ENCODE results near the gene FAM13A.
"Not testable (repeated sequence)": the region's sequence is repeated elsewhere in the genome, so short reads cannot be mapped to it uniquely, and the experiment has no call there.

FAM13A gene

DNA sequence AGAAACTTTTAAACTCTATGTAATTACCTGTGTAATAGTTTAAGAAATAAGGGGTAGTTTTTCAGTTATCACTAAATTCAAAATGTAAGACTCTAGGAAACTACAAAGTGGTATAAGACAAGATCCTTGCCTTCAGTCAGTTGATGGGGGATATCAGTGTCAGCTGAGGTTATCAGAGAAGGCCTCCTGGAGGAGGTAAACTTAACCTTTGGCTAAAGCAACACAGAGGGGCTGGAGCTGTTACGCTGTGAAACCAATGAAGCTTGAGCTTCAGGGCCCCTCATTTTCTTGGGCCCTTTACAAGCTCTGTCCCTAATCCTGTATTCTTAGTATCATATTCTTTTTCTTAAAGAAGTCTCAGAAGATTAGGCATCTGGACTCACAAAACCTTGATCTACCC lies 35.9 kb downstream of the FAM13A start:
- H3K4me3 ChIP-seq (ENCODE audit: control insufficient read depth, low read depth, low read length) = no peak overlapping the region
- TF ChIP-seq, protein P1, sequence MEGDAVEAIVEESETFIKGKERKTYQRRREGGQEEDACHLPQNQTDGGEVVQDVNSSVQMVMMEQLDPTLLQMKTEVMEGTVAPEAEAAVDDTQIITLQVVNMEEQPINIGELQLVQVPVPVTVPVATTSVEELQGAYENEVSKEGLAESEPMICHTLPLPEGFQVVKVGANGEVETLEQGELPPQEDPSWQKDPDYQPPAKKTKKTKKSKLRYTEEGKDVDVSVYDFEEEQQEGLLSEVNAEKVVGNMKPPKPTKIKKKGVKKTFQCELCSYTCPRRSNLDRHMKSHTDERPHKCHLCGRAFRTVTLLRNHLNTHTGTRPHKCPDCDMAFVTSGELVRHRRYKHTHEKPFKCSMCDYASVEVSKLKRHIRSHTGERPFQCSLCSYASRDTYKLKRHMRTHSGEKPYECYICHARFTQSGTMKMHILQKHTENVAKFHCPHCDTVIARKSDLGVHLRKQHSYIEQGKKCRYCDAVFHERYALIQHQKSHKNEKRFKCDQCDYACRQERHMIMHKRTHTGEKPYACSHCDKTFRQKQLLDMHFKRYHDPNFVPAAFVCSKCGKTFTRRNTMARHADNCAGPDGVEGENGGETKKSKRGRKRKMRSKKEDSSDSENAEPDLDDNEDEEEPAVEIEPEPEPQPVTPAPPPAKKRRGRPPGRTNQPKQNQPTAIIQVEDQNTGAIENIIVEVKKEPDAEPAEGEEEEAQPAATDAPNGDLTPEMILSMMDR (IDR thresholded peaks at IDR 0.05; ENCODE audit: control insufficient read depth, insufficient read depth, low read depth, low read length, missing control alignments) = no peak
- no peak for DNase-seq (ENCODE audit: low read depth)

DNA sequence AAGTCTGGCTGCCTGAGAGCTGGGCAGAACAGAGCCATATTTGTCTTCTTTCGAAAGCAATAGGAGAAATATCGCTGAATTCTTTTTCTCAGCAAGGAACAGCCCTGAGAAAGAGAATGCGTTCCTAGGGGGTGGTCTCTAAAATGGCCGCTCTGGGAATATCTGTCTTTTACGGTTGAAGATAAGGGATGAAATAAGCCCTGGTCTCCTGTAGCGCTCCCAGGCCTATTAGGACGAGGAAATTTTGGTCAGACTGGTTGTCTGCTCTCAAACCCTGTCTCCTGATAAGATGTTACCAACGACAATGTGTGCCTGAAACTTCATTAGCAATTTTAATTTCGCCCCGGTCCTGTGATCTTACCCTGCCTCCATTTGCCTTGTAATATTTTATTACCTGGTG lies 42.1 kb downstream of the FAM13A start:
- not testable (repeated sequence) for DNase-seq (ENCODE audit: low read depth); H3K4me3 ChIP-seq (ENCODE audit: control insufficient read depth, low read depth, low read length)

DNA sequence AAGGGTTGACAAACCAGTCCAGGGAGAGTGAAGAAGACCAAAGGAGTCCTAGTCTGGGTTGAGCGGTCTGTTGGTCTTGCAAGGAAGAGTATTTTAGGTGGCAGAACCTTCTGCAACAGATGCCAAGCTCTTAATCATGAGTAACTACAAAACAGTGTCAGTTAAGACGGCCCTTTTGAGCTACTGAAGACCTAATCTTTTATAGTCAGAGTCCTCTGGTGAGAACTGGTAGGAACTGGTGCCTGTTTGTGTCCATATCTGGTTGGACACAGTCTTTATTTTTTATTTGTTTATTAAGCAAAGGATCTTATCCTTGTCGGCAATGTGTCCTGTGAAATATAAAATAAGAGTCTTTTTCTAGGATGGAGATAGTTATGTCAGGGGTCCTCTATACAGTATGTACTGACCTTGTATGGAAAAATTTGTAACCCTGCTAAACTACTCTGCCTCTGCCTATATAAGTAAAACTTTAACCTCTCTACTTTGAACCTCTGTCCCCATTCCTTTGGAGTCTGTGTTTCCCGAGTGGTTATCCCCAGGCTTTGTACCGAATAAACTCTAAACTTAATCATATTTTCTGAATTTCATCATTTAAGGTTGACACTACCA lies 47.1 kb downstream of the FAM13A start:
- no peak for DNase-seq (ENCODE audit: low read depth)
- TF ChIP-seq, protein P1 (IDR thresholded peaks at IDR 0.05; ENCODE audit: control insufficient read depth, insufficient read depth, low read depth, low read length, missing control alignments) = no peak
- H3K4me3 ChIP-seq (ENCODE audit: control insufficient read depth, low read depth, low read length) = no peak overlapping the region

DNA sequence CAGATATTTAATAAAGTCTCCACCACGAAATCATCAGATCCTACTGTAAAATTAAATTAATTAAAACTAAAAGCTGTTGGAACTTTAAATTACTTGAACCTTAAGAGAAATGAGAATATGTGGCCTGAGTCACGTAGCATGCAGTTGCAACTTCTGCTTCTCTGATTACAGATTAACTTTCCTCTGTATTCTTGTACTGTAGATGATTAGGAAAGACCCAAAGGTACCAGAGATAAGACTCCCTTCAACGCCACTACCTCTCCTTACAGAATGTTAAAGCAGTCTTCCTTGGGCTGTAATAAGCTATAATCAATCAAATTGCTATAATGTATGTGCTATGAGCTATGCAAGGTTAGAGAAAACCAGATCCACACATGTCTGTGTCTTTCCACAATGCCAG lies 47.9 kb downstream of the FAM13A start:
- TF ChIP-seq, protein P1 (IDR thresholded peaks at IDR 0.05; ENCODE audit: control insufficient read depth, insufficient read depth, low read depth, low read length, missing control alignments) = no peak
- H3K4me3 ChIP-seq (ENCODE audit: control insufficient read depth, low read depth, low read length) = no peak overlapping the region
- DNase-seq (ENCODE audit: low read depth) = no peak

DNA sequence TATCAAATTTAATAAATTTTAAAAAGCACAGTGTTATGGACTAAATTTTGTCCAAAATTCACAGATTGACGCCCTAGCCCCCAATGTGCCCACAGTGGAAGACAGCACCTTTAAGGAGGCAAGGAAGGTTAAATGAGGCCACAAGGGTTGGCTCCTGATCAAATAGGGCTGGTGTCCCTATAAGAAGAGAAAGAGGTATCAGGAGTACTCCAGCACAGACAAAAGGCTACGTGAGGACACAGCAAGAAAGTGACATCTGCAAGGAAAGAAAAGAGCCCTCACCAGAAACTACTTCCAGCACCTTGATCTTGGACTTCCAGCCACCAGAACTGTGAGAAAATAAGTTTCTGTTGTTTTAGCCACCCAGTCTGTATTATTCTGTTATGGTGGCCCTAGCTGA lies 48.8 kb downstream of the FAM13A start:
- no peak for DNase-seq (ENCODE audit: low read depth)
- TF ChIP-seq, protein P1 (IDR thresholded peaks at IDR 0.05; ENCODE audit: control insufficient read depth, insufficient read depth, low read depth, low read length, missing control alignments) = no peak
- H3K4me3 ChIP-seq (ENCODE audit: control insufficient read depth, low read depth, low read length) = no peak overlapping the region

DNA sequence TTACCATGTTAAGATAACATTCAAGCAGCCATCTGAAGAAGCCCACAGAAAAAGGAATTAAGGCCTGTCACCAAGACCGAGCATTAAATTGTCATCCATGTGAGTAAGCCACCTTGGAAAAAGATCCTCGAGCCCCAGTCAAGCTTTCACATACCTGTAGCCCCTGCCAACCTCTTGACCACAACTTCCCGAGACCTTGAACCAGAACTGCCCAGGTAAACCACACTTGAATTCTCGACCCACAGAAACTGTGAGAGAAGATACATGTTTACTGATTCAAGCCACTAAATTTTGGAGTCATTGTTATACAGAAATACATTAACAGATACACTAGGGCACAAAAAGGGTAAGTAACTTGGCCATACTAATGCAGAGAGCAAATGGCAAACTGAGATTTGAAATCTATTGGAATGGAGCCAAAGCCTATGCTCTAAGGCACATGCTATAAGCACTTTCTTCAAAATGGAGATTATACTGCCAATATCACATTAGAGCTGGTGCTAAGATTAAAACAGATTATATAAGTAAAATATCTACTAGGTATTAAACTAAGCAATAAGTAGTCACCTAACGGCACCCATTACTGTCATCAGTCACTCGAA lies 49.5 kb downstream of the FAM13A start:
- DNase-seq (ENCODE audit: low read depth) = no peak
- TF ChIP-seq, protein P1 (IDR thresholded peaks at IDR 0.05; ENCODE audit: control insufficient read depth, insufficient read depth, low read depth, low read length, missing control alignments) = no peak
- H3K4me3 ChIP-seq (ENCODE audit: control insufficient read depth, low read depth, low read length) = no peak overlapping the region

- no peak overlapping the region for H3K4me3 ChIP-seq (ENCODE audit: control insufficient read depth, low read depth, low read length)
- TF ChIP-seq, protein P1 (IDR thresholded peaks at IDR 0.05; ENCODE audit: control insufficient read depth, insufficient read depth, low read depth, low read length, missing control alignments) = no peak
- no peak for DNase-seq (ENCODE audit: low read depth)
These were observed 50.7 kb downstream of the FAM13A start for GRCh38 chr4:89006307-89006706.

- DNase-seq (ENCODE audit: low read depth); H3K4me3 ChIP-seq (ENCODE audit: control insufficient read depth, low read depth, low read length): not testable (repeated sequence)
These were observed 51.9 kb downstream of the FAM13A start for GRCh38 chr4:89005066-89005465.

All from AG09309 (cell line).